SK-N-SH treated with all-trans-retinoic acid at 6 μM for 48 hours (cell line): Measurements from ENCODE around the gene CLEC4C.

ENCODE experiments used
- ATAC-seq: fragments of 200-7000 bp; cut with Tn5 transposase; 3 replicates; pipeline ENCODE4 v1.9.1; 2020; ENCODE audit warnings: mild to moderate bottlenecking, moderate library complexity
- ARNTL ChIP-seq: fragments of 450-650 bp; formaldehyde crosslinking; IDR thresholded peaks from 2 replicates; pipeline ENCODE4 v1.5.0; 2020; ENCODE audit warnings: low read depth, mild to moderate bottlenecking, moderate library complexity, borderline replicate concordance
- BACH2 ChIP-seq: fragments of 250-450 bp; sonication (Bioruptor Pico); IDR thresholded peaks from 2 replicates; pipeline ENCODE4 v1.9.0; 2021; ENCODE audit warnings: mild to moderate bottlenecking, borderline replicate concordance
- CSDC2 ChIP-seq: fragments of 250-450 bp; sonication (Bioruptor Pico); IDR thresholded peaks from 2 replicates; pipeline ENCODE4 v1.5.0; 2020; ENCODE audit warnings: mild to moderate bottlenecking, moderate library complexity
- ESRRG ChIP-seq: fragments of 250-450 bp; sonication (Bioruptor Pico); IDR thresholded peaks from 2 replicates; pipeline ENCODE4 v1.6.1; 2021; ENCODE audit warnings: mild to moderate bottlenecking
- ISL1 ChIP-seq: fragments of 250-450 bp; sonication (Bioruptor Pico); IDR thresholded peaks from 2 replicates; pipeline ENCODE4 v2.1.2; 2022; ENCODE audit warnings: mild to moderate bottlenecking, moderate library complexity
- OSR1 ChIP-seq: fragments of 250-450 bp; sonication (Bioruptor Pico); IDR thresholded peaks from 2 replicates; pipeline ENCODE4 v1.8.0; 2022; ENCODE audit warnings: moderate library complexity, mild to moderate bottlenecking, inconsistent platforms
- PPARA ChIP-seq: fragments of 250-450 bp; sonication (Bioruptor Pico); IDR thresholded peaks from 2 replicates; pipeline ENCODE4 v1.5.0; 2020; ENCODE audit warnings: mild to moderate bottlenecking, borderline replicate concordance
- RARB ChIP-seq: fragments of 250-450 bp; sonication (Bioruptor Pico); IDR thresholded peaks from 2 replicates; pipeline ENCODE4 v1.8.0; 2021; ENCODE audit warnings: mild to moderate bottlenecking, moderate library complexity
- SNAI2 ChIP-seq: fragments of 250-450 bp; sonication (Bioruptor Pico); IDR thresholded peaks from 2 replicates; pipeline ENCODE4 v1.5.0; 2020; ENCODE audit warnings: mild to moderate bottlenecking, moderate library complexity
- TOX ChIP-seq: fragments of 250-450 bp; sonication (Bioruptor Pico); IDR thresholded peaks from 2 replicates; pipeline ENCODE4 v1.8.0; 2021; ENCODE audit warnings: mild to moderate bottlenecking, moderate library complexity, borderline replicate concordance
- ZC3H10 ChIP-seq: fragments of 250-450 bp; sonication (Bioruptor Pico); IDR thresholded peaks from 2 replicates; pipeline ENCODE4 v1.5.1; 2021; ENCODE audit warnings: mild to moderate bottlenecking, moderate library complexity
- ZFP3 ChIP-seq: fragments of 250-450 bp; sonication (Bioruptor Pico); IDR thresholded peaks from 2 replicates; pipeline ENCODE4 v1.5.0; 2020; ENCODE audit warnings: mild to moderate bottlenecking, moderate library complexity
- ZFP30 ChIP-seq: fragments of 450-650 bp; formaldehyde crosslinking; IDR thresholded peaks from 2 replicates; pipeline ENCODE4 v1.5.0; 2022; ENCODE audit warnings: mild to moderate bottlenecking, moderate library complexity
- ZNF565 ChIP-seq: fragments of 450-650 bp; formaldehyde crosslinking; conservative IDR thresholded peaks from 2 replicates; pipeline ENCODE4 v1.5.0; 2020; ENCODE audit warnings: low read depth, mild to moderate bottlenecking, moderate library complexity
- ZNF70 ChIP-seq: fragments of 450-650 bp; formaldehyde crosslinking; IDR thresholded peaks from 2 replicates; pipeline ENCODE4 v1.5.0; 2020; ENCODE audit warnings: mild to moderate bottlenecking, moderate library complexity
- ZNF8 ChIP-seq: fragments of 450-650 bp; formaldehyde crosslinking; IDR thresholded peaks from 2 replicates; pipeline ENCODE4 v1.5.0; 2020; ENCODE audit warnings: mild to moderate bottlenecking, moderate library complexity
- TF ChIP-seq, protein P1 (sequence below): fragments of 250-450 bp; sonication (Bioruptor Pico); IDR thresholded peaks from 2 replicates; pipeline ENCODE4 v1.8.0; 2021; ENCODE audit warnings: low read depth, mild to moderate bottlenecking, moderate library complexity, borderline replicate concordance
- TF ChIP-seq, protein P2 (sequence below): fragments of 250-450 bp; sonication (Bioruptor Pico); IDR thresholded peaks from 2 replicates; pipeline ENCODE4 v1.5.1; 2021; ENCODE audit warnings: mild to moderate bottlenecking, moderate library complexity
- TF ChIP-seq, protein P3 (sequence below): fragments of 250-450 bp; sonication (Bioruptor Pico); IDR thresholded peaks from 2 replicates; pipeline ENCODE4 v1.5.1; 2020; ENCODE audit warnings: low read depth, mild to moderate bottlenecking, moderate library complexity
- TF ChIP-seq, protein P4 (sequence below): fragments of 250-450 bp; sonication (Bioruptor Pico); IDR thresholded peaks from 2 replicates; pipeline ENCODE4 v1.8.0; 2020; ENCODE audit warnings: mild to moderate bottlenecking, moderate library complexity, borderline replicate concordance

The CLEC4C gene

DNA sequence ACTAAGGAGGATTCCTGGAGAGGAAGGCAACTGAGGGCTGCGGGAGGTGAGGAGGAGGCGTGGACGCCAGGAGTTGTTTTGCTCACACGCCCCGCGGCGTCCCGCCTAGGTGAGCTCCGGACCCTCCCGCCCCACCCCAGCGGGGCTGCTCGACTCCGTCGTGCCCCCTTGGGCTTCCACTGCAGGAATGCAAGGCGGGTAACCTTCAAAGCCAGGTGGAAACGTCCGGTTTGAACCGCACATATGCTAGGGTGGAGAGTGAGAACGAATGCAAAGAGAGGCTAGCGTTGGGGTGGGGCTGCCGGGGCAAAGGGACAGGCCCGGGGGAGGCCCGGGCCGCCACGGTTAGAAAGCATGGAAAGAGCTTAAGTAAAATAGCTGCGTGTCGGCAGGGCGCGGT is 41.3 kb downstream of the CLEC4C start:
- ATAC-seq = no peak
- TF ChIP-seq OSR1 = no peak
- TF ChIP-seq ESRRG (CRISPR knock-in tag) = no peak
- TF ChIP-seq, protein P1, sequence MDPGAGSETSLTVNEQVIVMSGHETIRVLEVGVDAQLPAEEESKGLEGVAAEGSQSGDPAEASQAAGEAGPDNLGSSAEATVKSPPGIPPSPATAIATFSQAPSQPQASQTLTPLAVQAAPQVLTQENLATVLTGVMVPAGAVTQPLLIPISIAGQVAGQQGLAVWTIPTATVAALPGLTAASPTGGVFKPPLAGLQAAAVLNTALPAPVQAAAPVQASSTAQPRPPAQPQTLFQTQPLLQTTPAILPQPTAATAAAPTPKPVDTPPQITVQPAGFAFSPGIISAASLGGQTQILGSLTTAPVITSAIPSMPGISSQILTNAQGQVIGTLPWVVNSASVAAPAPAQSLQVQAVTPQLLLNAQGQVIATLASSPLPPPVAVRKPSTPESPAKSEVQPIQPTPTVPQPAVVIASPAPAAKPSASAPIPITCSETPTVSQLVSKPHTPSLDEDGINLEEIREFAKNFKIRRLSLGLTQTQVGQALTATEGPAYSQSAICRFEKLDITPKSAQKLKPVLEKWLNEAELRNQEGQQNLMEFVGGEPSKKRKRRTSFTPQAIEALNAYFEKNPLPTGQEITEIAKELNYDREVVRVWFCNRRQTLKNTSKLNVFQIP (CRISPR knock-in tag) = no peak
- TF ChIP-seq, protein P2, sequence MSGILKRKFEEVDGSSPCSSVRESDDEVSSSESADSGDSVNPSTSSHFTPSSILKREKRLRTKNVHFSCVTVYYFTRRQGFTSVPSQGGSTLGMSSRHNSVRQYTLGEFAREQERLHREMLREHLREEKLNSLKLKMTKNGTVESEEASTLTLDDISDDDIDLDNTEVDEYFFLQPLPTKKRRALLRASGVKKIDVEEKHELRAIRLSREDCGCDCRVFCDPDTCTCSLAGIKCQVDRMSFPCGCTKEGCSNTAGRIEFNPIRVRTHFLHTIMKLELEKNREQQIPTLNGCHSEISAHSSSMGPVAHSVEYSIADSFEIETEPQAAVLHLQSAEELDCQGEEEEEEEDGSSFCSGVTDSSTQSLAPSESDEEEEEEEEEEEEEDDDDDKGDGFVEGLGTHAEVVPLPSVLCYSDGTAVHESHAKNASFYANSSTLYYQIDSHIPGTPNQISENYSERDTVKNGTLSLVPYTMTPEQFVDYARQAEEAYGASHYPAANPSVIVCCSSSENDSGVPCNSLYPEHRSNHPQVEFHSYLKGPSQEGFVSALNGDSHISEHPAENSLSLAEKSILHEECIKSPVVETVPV (CRISPR knock-in tag) = no peak
- TF ChIP-seq PPARA (CRISPR knock-in tag) = no peak
- TF ChIP-seq ZFP30 (CRISPR knock-in tag) = no peak
- no peak for TF ChIP-seq RARB (CRISPR knock-in tag)
- TF ChIP-seq ZNF8 (CRISPR knock-in tag) = no peak
- no peak for TF ChIP-seq ZFP3 (CRISPR knock-in tag)
- no peak for TF ChIP-seq BACH2 (CRISPR knock-in tag)
- TF ChIP-seq, all 23 proteins: peak for 0

DNA sequence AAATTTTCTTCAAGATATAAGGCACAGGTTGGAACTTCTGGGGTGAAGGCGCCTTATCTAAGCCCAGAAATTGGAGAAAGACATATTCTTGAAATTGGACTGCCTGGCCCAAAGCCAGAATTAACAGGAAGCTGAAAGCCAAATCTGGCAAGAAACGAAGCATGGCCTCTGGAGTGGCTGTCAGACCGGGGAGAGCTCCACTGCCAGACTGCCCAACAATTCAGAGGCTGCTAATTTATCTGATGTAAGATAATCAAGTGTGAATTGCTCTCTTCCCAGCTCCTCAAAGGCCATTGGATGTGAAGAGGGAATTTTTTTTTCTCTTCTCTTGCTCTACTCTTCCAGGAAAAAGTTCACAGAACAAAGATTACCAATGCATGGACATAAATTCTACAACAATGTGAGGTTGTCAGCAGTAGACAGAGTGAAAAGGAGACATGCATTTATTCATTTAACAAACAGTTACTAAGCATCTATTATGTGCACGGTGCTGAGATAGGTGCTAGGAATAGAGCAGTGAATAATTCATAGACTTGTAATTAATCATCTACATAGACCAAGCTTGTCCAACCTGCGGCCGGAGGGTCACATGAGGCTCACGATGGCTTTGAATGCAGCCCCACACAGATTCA is 51.5 kb downstream of the CLEC4C start, which contains the start of gene GDF3:
Gene GDF3 (minus strand): TSS at position 210 of the 632 bp plus-strand sequence. CDS start 47 bp downstream, at position 163.
- ATAC-seq = no peak
- TF ChIP-seq RARB (CRISPR knock-in tag) (no peak), ZNF8 (CRISPR knock-in tag) (no peak), ISL1 (CRISPR knock-in tag) (no peak), ZNF565 (CRISPR knock-in tag) (no peak), ESRRG (CRISPR knock-in tag) (no peak), PPARA (CRISPR knock-in tag) (no peak)
- TF ChIP-seq, all 23 proteins: peak for 0

DNA sequence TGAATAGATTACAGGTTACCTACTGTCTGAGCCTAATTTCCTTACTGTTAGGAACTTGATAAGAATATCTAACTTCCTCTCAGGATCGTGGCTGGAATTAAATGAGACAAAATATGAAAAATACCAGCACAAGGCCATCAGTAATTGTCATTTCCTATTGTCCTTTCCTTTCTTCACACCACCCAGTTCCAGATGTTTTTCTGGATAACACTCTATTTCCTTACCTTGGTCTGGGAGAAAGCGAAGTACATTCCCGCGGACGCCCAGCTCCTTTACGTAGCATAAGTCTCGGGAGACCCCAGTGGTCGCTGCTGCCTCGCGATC is 52.0 kb downstream of the CLEC4C start:
- ATAC-seq = no peak
- TF ChIP-seq ARNTL = no peak
- no peak for TF ChIP-seq ZC3H10
- no peak for TF ChIP-seq ZNF565 (CRISPR knock-in tag)
- no peak for TF ChIP-seq ISL1 (CRISPR knock-in tag)
- TF ChIP-seq, protein P3, sequence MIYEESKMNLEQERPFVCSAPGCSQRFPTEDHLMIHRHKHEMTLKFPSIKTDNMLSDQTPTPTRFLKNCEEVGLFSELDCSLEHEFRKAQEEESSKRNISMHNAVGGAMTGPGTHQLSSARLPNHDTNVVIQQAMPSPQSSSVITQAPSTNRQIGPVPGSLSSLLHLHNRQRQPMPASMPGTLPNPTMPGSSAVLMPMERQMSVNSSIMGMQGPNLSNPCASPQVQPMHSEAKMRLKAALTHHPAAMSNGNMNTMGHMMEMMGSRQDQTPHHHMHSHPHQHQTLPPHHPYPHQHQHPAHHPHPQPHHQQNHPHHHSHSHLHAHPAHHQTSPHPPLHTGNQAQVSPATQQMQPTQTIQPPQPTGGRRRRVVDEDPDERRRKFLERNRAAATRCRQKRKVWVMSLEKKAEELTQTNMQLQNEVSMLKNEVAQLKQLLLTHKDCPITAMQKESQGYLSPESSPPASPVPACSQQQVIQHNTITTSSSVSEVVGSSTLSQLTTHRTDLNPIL (CRISPR knock-in tag) = no peak
- no peak for TF ChIP-seq CSDC2 (CRISPR knock-in tag)
- TF ChIP-seq, protein P2 (CRISPR knock-in tag) = no peak
- no peak for TF ChIP-seq ZNF70
- no peak for TF ChIP-seq ZFP3 (CRISPR knock-in tag)
- no peak for TF ChIP-seq ESRRG (CRISPR knock-in tag)
- no peak for TF ChIP-seq TOX (CRISPR knock-in tag)
- no peak for TF ChIP-seq SNAI2 (CRISPR knock-in tag)
- TF ChIP-seq ZFP30 (CRISPR knock-in tag) = no peak
- TF ChIP-seq, protein P4, sequence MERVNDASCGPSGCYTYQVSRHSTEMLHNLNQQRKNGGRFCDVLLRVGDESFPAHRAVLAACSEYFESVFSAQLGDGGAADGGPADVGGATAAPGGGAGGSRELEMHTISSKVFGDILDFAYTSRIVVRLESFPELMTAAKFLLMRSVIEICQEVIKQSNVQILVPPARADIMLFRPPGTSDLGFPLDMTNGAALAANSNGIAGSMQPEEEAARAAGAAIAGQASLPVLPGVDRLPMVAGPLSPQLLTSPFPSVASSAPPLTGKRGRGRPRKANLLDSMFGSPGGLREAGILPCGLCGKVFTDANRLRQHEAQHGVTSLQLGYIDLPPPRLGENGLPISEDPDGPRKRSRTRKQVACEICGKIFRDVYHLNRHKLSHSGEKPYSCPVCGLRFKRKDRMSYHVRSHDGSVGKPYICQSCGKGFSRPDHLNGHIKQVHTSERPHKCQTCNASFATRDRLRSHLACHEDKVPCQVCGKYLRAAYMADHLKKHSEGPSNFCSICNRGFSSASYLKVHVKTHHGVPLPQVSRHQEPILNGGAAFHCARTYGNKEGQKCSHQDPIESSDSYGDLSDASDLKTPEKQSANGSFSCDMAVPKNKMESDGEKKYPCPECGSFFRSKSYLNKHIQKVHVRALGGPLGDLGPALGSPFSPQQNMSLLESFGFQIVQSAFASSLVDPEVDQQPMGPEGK (CRISPR knock-in tag) = no peak
